Stimulated activated CD4-positive, alpha-beta T cell treated with anti-CD3 and anti-CD28 coated beads, Interleukin-12 subunit alpha, Interleukin-12 subunit beta, amount 100 ng/mL, for 48 hours (primary cell): Measurements from ENCODE around the gene DCPS.
"Not testable (repeated sequence)": the region's sequence is repeated elsewhere in the genome, so short reads cannot be mapped to it uniquely, and the experiment has no call there.

Experiments used
- DNase-seq, 3 donors: peaks; one replicate each; pipeline ENCODE4 v3.0.0-alpha.2; 2020; ENCODE audit warnings: low read depth in 2 of 3, low spot score in 1 of 3

The DCPS gene

DNA sequence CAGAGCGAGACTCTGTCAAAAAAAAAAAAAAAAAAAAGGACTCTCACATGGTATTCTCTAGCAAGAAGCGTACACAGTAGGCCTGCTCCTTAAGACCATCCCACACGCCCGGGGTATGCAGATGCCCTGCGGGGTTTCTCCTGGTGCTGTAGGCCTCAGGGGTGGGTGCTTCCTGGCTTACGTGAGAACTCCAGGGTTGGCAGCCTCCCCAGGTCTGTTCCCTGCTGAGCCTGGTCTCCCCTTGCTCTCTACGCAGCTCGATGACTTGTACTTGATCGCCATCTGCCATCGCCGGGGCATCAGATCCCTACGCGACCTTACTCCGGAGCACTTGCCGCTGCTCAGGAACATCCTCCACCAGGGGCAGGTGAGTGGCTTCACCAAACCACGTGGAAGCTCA lies 39.2 kb downstream of the DCPS start:
- DNase-seq, result no peak

DNA sequence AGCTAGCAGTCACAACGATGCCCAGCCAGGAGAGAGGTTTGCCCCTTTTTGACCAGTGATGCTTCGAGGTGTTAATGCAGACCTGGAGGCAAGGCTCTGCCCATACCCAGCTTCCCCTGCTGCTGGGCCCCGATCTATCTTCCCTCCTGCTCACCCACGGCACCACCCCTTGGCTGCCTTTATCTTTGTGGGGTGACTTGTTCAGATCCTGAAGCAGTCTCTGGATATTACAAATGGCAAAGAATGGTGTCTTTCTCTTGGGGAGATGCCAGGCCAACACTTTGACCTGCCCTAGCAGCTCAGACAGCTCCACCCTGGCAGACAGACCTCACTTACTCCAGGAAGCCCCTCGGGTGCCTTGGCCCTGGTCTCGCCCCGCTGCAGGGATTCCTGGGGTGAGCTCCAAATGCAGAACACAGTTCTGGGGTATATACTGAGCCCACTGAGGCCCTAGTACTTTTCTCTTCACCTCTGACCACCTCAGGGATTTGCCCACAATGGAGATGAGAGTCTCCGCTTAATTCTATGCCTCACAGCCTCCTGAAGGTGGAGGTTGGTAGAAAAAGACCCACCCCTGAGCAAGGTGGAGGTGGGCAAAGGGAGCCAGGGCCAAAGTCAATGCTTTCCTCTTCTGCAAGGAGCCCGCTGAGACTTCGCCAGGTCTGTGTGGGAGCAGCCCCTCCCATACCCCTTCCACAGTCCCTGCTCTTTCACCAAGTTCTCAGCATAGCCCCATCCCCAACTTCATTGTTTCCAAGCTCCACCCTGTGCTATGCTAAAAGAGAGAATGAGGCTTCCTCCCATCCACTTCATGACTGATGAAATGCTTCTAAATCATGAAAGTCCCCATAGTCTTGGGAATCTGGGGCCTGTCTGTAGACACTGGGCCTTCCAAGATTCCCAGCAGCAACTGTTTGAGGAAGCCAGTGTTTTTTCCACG lies 40.6 kb downstream of the DCPS start:
- DNase-seq, result no peak

DNA sequence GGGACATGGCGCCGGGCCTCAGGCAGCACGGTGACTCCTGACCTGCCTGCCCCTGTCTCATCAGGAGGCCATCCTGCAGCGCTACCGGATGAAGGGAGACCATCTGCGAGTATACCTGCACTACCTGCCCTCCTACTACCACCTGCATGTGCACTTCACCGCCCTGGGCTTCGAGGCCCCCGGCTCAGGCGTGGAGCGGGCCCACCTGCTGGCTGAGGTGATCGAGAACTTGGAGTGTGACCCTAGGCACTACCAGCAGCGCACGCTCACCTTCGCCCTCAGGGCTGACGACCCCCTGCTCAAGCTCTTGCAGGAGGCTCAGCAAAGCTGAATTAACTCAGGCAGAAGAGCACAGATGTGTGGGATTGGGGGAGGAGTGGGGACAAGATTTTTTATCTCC lies 41.4 kb downstream of the DCPS start:
- no peak for DNase-seq

DNA sequence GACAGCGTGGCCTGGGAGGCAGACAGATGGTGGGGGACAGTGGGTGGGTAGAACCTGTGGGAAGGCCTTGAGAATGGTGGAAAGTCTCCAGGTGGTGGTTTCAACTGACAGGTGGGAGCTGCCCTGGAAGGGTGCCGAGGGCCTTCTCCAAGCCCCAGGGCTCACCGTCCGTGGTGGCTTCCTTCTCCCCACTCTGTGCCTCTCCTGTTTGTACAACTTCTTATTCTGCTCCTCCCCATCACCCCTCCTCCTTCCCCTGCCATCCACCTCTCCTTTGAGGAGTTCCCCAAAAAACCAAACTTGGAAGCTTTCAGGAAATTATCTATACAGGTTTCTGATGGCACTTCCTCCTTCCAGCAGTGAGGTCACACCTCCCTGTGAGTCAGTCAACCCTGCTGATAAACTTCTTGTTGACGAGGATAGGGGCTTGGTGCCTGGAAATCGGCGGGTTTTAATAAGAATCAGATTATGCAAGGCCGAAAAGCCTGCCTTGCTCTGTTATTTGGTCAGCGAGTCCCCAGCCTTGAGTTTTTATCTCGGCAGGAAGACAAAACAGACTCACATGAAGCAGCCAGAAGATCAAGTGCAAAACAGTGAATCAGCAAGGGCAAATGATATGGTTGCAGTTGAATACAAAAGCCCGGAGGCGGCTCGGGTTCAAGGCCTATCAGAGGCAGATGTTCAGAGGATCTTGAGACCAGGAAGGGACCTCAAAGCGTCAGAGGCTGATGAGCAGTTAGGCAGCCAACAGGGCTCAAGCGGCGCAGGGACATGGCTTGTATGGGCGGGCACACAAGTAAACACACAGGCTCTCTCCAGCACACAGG lies 42.1 kb downstream of the DCPS start:
- DNase-seq, result no peak

DNA sequence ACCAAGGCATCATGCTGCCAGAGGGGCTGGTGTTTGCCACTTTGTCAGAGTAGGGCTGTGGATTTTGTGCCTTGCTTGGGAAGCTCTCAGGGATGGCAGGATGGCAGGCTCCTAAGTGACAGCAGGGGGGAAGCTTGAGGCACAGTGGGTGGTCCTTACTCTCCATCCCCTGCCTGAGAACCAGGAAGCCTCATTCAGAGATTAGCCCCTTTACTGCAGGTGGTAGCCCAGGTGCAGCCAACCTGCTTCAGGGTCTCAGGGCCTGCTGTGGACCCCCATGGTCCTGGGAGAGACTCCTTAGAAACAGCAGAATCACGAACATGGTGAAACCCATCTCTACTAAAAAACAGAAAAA lies 42.7 kb downstream of the DCPS start:
- DNase-seq, result no peak

DNA sequence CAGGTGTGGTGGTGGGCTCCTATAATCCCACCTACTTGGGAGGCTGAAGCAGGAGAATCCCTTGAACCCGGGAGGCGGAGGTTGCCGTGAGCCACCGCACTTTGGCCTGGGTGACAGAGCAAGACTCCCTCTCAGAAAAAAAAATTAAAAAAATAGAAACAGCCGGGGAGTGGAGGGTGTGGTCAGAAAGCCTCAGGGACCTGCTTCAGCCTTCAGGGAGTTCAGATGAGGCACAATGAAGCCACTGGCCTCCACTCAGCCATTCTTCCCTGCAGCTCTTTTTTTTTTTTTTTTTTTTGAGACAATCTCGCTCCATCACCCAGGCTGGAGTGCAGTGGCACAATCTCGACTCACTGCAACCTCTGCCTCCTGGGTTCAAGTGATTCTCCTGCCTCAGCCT lies 43.1 kb downstream of the DCPS start:
- DNase-seq, result not testable (repeated sequence)

DNA sequence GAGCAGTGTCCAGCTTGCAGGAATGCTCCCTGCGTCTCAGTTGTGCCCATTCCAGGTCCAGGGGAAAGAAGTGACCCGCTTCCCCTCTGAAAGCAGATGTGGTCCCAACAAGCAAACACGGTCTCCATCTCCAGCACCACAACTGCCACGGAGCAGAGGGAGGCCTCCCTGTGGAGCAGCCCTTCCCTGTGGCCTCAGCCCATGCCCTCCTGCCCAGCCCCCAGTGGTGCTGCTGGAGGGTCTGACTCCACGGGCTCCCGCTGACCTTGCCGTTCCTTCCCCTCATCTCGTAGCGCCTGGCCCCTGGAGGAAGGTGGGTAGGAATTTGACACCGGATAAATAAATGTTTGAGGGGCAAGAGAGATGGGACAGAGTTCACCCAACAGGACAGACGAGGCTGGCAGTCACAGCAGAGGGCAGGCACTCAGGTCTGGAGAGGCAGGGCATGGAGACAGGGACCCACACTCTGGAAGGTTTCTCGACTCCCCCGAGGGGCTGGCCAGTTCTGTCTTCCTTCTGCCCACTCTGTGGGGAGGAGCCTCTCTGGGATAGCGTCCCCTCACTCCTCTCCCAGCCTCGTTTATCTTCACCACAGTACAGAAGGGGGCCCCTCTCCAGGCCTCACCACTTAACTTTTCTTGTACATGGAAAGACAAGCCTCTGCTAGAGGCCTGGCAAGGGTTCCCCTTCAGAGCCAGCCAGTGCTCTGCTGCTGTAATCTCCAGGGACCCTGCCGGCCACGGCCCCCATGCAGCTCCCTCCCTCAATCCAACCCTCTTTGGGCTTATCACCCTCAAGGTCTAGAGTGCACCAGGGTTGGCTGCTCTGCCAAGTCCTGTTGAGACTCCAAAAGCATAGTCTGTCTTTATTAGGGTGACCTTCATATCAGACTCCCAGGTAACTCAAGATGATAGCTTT lies 44.1 kb downstream of the DCPS start:
- no peak for DNase-seq

DNA sequence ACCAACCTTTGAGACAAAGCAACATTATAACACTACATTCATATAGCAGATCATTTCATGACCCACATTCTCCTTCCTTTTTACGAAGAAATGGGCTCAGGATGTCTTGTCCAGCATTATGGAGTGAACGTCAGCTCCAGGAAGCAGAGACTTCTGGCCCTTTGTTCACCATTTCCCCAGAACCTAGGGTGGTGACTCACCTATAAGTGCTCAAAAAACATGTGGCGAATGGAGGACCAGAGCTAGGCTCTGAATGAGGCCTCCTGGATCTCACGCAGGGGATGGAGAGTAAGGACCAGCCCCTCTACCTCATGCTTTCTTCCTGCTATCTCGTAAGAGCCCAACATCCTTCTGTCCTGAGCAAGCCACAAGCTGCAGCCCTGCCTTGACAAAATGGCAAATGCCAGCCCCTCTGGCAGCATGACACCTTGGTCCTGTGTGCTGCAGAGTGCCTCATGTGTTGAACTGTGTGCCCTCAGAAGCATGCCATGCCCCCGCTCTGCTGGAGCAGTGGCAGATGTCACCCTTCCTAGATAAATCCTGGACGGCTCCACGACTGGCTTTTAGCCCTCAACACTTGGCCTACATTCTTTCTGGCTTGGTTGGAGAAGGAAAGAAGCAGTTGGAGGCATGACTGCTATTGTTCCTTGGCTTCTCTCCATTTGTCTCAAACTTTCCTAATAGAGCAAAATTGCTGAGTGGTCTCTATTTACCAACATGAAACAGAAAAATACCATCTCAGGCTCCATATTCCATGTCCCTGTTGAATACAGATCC lies 45.1 kb downstream of the DCPS start:
- DNase-seq, result no peak

DNA sequence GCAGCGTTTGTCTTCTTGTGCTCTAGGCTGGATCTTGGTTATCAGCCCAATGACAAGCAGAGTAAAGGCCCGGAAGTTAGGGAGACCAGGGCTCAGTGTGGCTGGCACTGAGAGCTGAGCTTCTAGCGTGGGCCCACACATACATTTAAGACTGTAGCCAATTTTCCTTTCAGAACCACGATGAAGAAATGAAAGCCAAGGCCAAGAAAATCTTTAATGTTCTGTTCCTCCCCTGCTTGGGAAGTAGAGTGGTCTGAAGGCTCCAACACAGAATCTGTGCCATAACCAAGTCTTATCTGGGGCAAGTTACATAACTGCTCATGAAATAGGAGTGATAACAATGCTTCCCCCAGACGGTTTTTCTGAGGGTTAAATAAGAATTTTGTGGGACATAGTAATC lies 47.0 kb downstream of the DCPS start:
- no peak for DNase-seq

DNA sequence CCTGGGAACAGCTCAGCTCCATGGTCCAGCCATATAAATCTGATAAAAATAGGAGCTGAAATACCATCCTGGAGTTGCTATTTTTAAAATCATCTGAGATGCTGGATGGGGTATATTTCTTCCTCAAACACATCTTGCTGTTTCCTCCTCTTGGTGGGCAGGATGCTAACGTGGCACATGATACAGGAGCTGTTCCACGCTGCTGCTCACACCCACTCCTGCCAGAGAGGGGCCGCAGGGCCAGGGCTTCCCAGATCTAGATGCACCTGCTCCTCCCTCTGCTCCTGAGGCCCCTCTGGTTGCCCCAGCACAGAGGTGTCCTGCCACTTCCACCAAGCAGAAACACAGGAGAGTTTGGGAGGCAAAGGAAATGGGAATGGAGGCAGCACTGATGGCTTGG lies 48.3 kb downstream of the DCPS start:
- DNase-seq, result no peak

DNA sequence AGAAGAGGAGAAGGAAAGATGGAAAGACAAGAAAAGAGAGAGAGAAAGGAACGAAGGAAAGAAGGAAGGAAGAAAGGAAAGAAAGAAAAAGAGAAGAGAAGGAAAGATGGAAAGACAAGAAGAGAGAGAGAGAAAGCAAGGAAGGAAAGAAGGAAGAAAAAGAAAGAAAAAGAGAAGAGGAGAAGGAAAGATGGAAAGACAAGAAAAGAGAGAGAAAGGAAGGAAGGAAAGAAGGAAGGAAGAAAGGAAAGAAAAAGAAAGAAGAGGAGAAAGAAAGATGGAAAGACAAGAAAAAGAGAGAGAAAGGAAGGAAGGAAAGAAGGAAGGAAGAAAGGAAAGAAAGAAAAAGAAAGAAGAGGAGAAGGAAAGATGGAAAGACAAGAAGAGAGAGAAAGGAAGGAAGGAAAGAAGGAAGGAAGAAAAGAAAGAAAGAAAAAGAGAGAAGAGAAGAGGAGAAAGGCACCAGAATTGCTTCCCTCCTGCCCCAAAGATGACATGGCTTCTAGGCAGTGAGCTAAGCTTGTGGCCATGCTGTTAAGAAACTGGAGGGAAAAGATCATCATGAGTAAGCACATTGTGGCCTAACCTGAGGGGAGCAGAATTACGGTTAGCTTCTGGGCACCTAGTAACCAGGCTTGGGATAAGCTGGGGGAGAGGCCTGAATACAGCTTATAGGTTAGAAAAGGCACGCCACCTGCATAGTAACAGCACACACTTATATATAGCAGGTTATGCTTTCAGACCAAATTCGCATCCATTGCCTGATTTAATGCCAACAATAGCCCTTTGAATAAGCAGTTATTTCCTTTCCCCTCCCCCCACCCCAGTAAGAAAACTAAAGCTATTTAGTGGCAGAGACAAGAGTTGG lies 49.3 kb downstream of the DCPS start:
- no peak for DNase-seq

DNA sequence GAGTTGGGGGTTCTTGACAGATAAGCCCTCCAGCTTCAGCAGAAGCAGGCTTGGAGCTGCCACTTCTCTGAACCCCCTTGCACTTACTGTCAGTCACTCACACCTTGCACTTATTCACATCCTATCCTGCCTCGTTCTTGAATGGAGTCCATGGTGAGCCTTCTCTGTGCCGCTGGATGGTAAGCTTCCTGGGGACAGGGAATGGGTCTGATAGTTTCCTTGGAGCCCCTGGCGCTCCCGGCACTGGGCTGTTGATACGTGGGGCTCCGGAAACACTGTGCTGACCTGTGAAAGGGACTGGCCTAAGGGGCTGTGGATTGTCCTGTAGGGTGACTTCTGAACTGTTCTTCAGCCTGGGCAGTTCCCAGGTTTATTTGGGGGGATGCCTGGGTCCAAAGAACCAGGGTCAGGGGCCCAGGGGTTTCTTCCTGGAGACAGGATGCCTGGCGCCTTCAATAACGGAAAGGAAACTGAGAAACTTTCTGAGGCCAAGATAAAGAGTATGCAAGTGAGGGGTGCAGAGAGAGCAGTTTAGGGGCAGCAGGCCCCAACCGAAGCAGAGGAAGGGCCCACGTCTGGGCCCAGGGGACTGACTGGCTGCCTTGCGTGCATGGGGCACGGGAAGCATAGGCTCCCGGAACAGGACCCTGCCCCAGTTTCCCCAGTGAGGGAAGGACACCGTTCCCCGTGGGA lies 50.9 kb downstream of the DCPS start:
- no peak for DNase-seq

DNA sequence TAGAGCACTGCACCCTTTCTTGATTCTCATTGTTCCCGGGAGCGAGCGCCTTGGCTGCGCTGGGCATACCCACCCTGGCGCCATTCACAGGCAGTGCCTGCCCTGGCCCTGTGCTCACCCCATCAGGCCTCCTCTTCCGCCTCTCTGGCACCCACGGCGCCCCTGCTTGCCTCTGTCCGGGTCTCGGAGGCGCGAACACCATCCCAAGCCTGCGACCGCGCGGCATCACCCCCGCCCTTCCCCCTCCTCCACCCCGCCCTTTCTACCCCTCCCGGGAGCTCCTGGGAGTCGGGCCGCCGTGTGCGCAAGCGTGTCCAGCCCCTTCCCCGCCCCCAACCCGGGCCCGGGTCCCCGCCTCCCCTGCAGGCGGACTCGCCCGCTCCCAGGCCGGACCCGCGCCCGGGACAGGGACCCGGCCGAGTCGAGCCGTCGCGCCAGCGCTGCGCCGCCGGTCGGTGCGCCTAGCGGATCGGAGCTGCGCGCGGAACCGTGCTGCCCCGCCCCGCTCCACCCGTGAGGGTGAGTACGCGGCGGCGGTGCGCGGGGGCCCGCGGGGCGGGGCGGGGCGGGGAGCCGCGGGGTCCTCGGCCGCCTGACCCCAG lies 51.6 kb downstream of the DCPS start, which contains the start of gene ST3GAL4:
ST3GAL4 (plus strand) TSS at position 363 of the 602 bp plus-strand sequence. CDS start 50,470 bp downstream, outside the sequence.
- peak; percentile 57 to 77 (median 60) for DNase-seq

DNA sequence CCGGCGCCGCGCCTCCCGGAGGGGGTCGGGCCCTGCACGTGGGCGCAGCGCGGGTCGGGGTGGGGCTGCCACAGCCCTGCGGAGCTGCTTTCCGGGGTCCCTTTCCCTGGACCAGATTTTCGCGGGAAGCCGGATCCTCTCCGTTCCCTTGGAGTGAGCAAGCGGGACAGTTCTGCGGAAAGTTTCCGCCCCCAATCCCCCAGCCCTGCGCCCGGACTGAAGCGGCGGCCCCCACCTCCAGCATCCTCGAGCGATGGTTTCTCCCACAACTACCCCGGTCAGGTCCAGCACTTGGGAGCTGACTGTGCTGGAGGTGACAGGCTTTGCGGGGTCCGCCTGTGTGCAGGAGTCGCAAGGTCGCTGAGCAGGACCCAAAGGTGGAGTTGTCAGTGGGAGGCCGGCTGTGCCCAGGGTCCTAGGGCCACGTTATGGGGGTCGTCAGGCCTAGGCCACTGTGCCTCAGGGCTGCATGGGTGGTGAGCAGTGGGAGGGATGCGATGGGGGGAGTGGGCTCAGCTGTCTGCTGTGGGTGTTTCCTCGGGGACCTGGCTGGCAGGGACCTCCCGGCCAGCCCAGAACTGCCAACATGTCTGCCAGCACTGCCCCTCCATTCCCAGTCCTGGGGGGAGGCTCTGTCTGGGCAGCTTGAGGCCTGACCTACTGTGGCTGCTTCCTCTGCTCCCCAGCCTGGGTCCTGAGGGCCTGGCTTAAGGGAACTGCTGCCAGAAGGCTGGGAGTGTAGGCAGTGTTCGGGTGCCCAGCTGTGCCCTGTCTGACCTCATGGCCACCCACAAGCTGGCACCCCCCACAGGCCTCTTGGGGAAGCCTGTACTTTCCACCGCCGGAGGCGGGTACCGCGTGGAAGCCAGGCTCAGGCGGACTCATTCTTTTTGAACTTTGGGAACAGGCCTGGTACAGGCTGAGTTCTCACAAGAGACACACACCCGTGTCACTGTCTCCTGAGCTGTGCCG lies 52.4 kb downstream of the DCPS start:
- DNase-seq, result no peak

DNA sequence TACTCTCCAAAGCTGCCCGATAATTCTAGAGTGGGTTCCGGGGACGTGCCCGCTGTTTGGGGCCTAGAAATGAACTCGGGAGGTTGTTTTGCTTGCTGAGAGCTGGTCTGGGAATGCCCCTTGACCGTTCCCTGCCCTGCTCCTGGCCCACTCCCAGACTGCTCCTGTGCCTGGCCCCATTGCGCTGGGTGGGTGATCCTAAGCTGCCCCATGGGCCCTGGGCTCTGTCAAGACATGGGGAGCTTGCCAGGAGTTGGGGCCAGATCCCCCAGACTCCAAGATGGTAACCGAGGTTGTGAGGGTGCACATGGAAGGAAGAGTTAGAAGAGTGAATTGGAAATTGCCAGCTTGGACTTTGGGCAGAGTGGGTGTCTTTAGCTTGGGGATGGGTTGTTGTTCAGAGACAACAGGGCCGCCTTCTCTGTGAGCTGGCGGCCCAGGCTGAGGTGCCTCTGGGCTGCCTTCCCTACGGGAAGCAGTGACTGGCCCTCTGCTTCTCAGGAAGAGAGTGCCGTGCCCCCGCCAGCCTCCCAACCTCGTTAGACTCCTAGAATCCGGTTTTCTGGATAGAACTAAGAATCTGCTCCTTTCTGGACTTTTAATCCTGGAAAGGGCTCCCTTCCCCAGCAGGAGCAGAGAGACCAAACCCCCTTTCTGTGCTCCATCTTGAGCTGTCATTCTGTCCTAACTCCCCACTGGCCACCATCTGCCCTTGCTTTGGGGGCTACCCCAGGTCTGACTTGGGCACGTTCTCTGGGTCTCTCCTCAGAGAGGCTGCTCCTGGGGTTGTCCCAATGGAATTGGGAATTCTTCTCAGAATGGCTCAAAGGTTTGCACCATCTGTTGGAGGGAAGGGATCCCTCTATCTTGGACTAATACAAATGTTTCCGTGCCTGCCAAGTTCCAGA lies 53.4 kb downstream of the DCPS start:
- no peak for DNase-seq
